Ishikawa (cell line): ENCODE measurements around the gene KCNK5.

ENCODE experiments used
- CEBPB ChIP-seq: IDR thresholded peaks from 2 replicates; pipeline ENCODE4 v1.6.1; 2012
- CREB1 ChIP-seq: IDR thresholded peaks from 2 replicates; pipeline ENCODE4 v1.6.1; 2012; ENCODE audit warnings: low read depth
- EGR1 ChIP-seq: IDR thresholded peaks from 2 replicates; pipeline ENCODE4 v1.6.1; 2012
- EP300 ChIP-seq: IDR thresholded peaks from 2 replicates; pipeline ENCODE4 v1.6.1; 2012; ENCODE audit warnings: borderline replicate concordance
- FOXM1 ChIP-seq: IDR thresholded peaks from 2 replicates; pipeline ENCODE4 v1.6.1; 2012; ENCODE audit warnings: low read depth, borderline replicate concordance
- NFIC ChIP-seq: IDR thresholded peaks from 2 replicates; pipeline ENCODE4 v1.6.1; 2012
- RAD21 ChIP-seq: IDR thresholded peaks from 2 replicates; pipeline ENCODE4 v1.6.1; 2012; ENCODE audit warnings: low read depth
- REST ChIP-seq: IDR thresholded peaks from 2 replicates; pipeline ENCODE4 v1.6.1; 2012; ENCODE audit warnings: low read depth, mild to moderate bottlenecking
- TAF1 ChIP-seq: IDR thresholded peaks from 2 replicates; pipeline ENCODE4 v1.6.1; 2012; ENCODE audit warnings: low read depth, mild to moderate bottlenecking
- TCF12 ChIP-seq: IDR thresholded peaks from 2 replicates; pipeline ENCODE4 v1.6.1; 2012; ENCODE audit warnings: low read depth
- TEAD4 ChIP-seq: IDR thresholded peaks from 2 replicates; pipeline ENCODE4 v1.6.1; 2012
- YY1 ChIP-seq: IDR thresholded peaks from 2 replicates; pipeline ENCODE4 v1.6.1; 2012; ENCODE audit warnings: low read depth
- ZBTB7A ChIP-seq: IDR thresholded peaks from 2 replicates; pipeline ENCODE4 v1.6.1; 2012; ENCODE audit warnings: low read depth
- TF ChIP-seq, protein P1 (sequence below): IDR thresholded peaks from 2 replicates; pipeline ENCODE4 v1.6.1; 2012
- TF ChIP-seq, protein P2 (sequence below): IDR thresholded peaks from 2 replicates; pipeline ENCODE4 v1.6.1; 2012

The KCNK5 gene

DNA sequence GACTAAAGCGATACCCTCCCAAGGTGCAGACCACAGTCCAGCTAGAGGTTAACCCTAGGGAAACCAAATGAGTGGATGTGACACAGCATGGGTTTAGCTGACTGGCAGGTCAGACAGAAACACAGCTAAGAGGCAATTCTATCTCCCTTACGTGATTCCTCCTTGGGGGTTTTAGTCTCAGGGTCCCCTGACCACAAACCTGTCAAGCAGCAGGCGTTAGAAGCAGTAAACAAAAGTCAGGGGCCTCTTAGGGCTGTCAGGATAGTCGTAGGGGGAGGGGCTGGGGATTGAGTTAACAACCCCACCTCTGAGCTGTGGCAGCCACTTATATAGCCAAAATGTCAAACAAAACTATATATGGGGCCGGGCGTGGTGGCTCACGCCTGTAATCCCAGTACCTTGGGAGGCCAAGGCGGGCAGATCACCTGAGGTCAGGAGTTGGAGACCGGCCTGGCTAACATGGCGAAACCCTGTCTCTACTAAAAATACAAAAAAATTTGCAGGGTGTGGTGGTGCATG lies 13.6 kb downstream of the KCNK5 start:
- no peak for TF ChIP-seq TEAD4

GRCh38 chr6:39214846-39215639 lies 14.2 kb downstream of the KCNK5 start:
- no peak for TF ChIP-seq CREB1
- TF ChIP-seq NFIC = peak; percentile 46

- no peak for TF ChIP-seq CEBPB
- no peak for TF ChIP-seq ZBTB7A
- TF ChIP-seq CREB1 = no peak
Observed at GRCh38 chr6:39214120-39214813, 15.0 kb downstream of the KCNK5 start.

- no peak for TF ChIP-seq NFIC
- 0 out of 2 replicates have a peak, but pooled peaks have one; percentile 35 for TF ChIP-seq CEBPB
Observed at GRCh38 chr6:39213195-39213920, 15.9 kb downstream of the KCNK5 start.

DNA sequence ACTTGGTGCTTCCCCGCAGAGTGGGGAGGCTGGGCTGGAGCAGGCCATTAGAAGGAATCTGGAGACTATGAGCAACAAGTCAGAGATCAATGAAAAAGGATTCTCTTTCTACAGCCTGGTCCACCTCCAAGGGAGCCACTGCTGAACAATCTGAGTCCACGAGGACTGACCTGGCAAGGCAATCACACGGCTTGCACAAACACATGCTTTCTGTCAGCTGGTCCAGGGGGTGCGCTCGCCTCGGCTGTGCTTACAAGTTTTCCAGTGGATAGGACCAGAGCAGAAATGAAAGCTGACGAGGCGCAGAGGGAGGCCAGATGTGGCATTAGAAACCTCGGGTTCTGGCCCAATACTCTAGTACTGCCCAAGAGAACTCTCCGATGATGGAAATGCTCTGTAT lies 18.1 kb downstream of the KCNK5 start:
- TF ChIP-seq EGR1 = no peak
- no peak for TF ChIP-seq ZBTB7A
- TF ChIP-seq YY1 = no peak
- TF ChIP-seq, protein P1, sequence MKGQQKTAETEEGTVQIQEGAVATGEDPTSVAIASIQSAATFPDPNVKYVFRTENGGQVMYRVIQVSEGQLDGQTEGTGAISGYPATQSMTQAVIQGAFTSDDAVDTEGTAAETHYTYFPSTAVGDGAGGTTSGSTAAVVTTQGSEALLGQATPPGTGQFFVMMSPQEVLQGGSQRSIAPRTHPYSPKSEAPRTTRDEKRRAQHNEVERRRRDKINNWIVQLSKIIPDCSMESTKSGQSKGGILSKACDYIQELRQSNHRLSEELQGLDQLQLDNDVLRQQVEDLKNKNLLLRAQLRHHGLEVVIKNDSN = no peak
- no peak for TF ChIP-seq TAF1
- TF ChIP-seq NFIC = no peak
- no peak for TF ChIP-seq FOXM1
- TF ChIP-seq TEAD4 = no peak
- no peak for TF ChIP-seq CEBPB
- no peak for TF ChIP-seq REST
- TF ChIP-seq, protein P2, sequence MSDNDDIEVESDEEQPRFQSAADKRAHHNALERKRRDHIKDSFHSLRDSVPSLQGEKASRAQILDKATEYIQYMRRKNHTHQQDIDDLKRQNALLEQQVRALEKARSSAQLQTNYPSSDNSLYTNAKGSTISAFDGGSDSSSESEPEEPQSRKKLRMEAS = no peak
- no peak for TF ChIP-seq CREB1
- no peak for TF ChIP-seq EP300
- no peak for TF ChIP-seq TCF12
- TF ChIP-seq RAD21 = no peak

DNA sequence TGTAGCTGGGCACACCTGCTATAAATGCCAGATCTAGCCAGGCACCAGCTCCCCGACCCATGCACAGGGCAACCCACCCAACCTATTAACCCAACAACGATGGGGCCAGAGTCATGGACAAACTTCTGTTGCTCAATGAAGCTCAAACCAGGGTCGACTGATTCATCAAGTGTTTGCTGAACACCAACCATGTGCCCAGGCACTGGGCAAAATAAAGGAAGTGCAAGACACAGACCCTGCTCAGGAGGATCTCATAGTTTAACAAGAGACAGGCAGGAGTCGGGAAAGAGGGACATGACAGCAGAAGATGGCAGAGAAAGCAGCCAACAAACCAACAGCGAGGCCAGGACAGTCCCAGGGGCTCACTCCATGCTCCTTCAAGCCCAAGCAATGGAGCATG lies 18.8 kb downstream of the KCNK5 start:
- TF ChIP-seq NFIC = no peak
- TF ChIP-seq CEBPB = no peak
- no peak for TF ChIP-seq ZBTB7A
- TF ChIP-seq REST = no peak
- TF ChIP-seq, protein P1 = no peak
- no peak for TF ChIP-seq YY1
- no peak for TF ChIP-seq EGR1
- TF ChIP-seq EP300 = no peak
- no peak for TF ChIP-seq RAD21
- TF ChIP-seq TEAD4 = no peak
- no peak for TF ChIP-seq CREB1
- no peak for TF ChIP-seq FOXM1
- TF ChIP-seq TAF1 = no peak
- TF ChIP-seq TCF12 = no peak
